HepG2 (cell line): ENCODE data around the gene SRF. TPM values are rescaled to one million over a fixed set of nuclear protein-coding genes. Genes with fewer than 3 reads are reported as not detected.

Source experiments
- ARHGAP35 ChIP-seq: sonication (generic); formaldehyde crosslinking; IDR thresholded peaks from 2 replicates; pipeline ENCODE4 v1.9.0; 2022; ENCODE audit warnings: mild to moderate bottlenecking, inconsistent platforms, moderate library complexity, missing genetic modification reagents, borderline replicate concordance
- HNRNPLL ChIP-seq: fragments of 200-400 bp; formaldehyde crosslinking; IDR thresholded peaks from 2 replicates; pipeline ENCODE4 v1.6.1; 2017; ENCODE audit warnings: mild to moderate bottlenecking, low read depth, low read length; ENCODE audit not compliant: poor library complexity, severe bottlenecking
- HOXA3 ChIP-seq: sonication (generic); formaldehyde crosslinking; IDR thresholded peaks from 2 replicates; pipeline ENCODE4 v1.5.0; 2020; ENCODE audit warnings: missing genetic modification reagents
- KAT7 ChIP-seq: IDR thresholded peaks from 2 replicates; pipeline ENCODE4 v1.6.1; 2018; ENCODE audit warnings: borderline replicate concordance, missing compliant biosample characterization
- MEIS1 ChIP-seq: sonication (generic); formaldehyde crosslinking; IDR thresholded peaks from 2 replicates; pipeline ENCODE4 v1.9.0; 2021; ENCODE audit warnings: mild to moderate bottlenecking, missing genetic modification reagents, moderate library complexity, borderline replicate concordance
- NR2C2 ChIP-seq: sonication (generic); formaldehyde crosslinking; IDR thresholded peaks from 2 replicates; pipeline ENCODE4 v1.4.0; 2020; ENCODE audit warnings: missing genetic modification reagents, mild to moderate bottlenecking, moderate library complexity, borderline replicate concordance
- NR2F1 ChIP-seq, 2 experiments: fragments of 450-650 bp in 1 of 2; formaldehyde crosslinking in 1 of 2; IDR thresholded peaks; 2 replicates each; pipeline versions ENCODE4 v1.5.0 to v1.6.1; 2016 to 2020; ENCODE audit warnings: mild to moderate bottlenecking in 1 of 2, missing compliant biosample characterization in 1 of 2, missing genetic modification reagents in 1 of 2, moderate library complexity in 1 of 2
- RFX5 ChIP-seq: IDR thresholded peaks from 2 replicates; pipeline ENCODE4 v1.6.1; 2011; ENCODE audit warnings: low read depth, low read length, improper control_type of control experiment
- SYNCRIP ChIP-seq: fragments of 200-400 bp; formaldehyde crosslinking; IDR thresholded peaks from 2 replicates; pipeline ENCODE4 v1.6.1; 2018; ENCODE audit warnings: mild to moderate bottlenecking, low read depth, low read length; ENCODE audit not compliant: insufficient read depth
- TRIM24 ChIP-seq: sonication (generic); formaldehyde crosslinking; IDR thresholded peaks from 2 replicates; pipeline ENCODE4 v1.8.0; 2022; ENCODE audit warnings: mild to moderate bottlenecking, missing genetic modification reagents
- ZBTB37 ChIP-seq: sonication (generic); formaldehyde crosslinking; IDR thresholded peaks from 2 replicates; pipeline ENCODE4 v1.4.0; 2020; ENCODE audit warnings: mild to moderate bottlenecking, missing genetic modification reagents
- ZKSCAN1 ChIP-seq: fragments of 150-350 bp; IDR thresholded peaks from 2 replicates; pipeline ENCODE4 v1.6.1; 2014; ENCODE audit warnings: low read length
- ZMYM2 ChIP-seq: sonication (generic); formaldehyde crosslinking; IDR thresholded peaks from 2 replicates; pipeline ENCODE4 v1.8.0; 2022; ENCODE audit warnings: mild to moderate bottlenecking, missing genetic modification reagents
- ZNF205 ChIP-seq: IDR thresholded peaks from 2 replicates; pipeline ENCODE4 v1.6.1; 2018; ENCODE audit warnings: missing biosample characterization, missing genetic modification reagents
- ZNF296 ChIP-seq: sonication (generic); formaldehyde crosslinking; conservative IDR thresholded peaks from 2 replicates; pipeline ENCODE4 v1.5.0; 2020; ENCODE audit warnings: mild to moderate bottlenecking, missing genetic modification reagents
- ZNF335 ChIP-seq: sonication (generic); formaldehyde crosslinking; IDR thresholded peaks from 2 replicates; pipeline ENCODE4 v1.4.0; 2020; ENCODE audit warnings: missing genetic modification reagents
- ZNF512 ChIP-seq: sonication (generic); formaldehyde crosslinking; IDR thresholded peaks from 2 replicates; pipeline ENCODE4 v1.4.0; 2020; ENCODE audit warnings: mild to moderate bottlenecking, missing genetic modification reagents
- ZNF670 ChIP-seq: sonication (generic); formaldehyde crosslinking; IDR thresholded peaks from 2 replicates; pipeline ENCODE4 v1.8.0; 2022; ENCODE audit warnings: mild to moderate bottlenecking, missing genetic modification reagents, borderline replicate concordance
- ZNF782 ChIP-seq: sonication (generic); formaldehyde crosslinking; IDR thresholded peaks from 2 replicates; pipeline ENCODE4 v1.4.0; 2020; ENCODE audit warnings: missing genetic modification reagents, mild to moderate bottlenecking, borderline replicate concordance
- ZSCAN21 ChIP-seq: sonication (generic); formaldehyde crosslinking; IDR thresholded peaks from 2 replicates; pipeline ENCODE4 v1.8.0; 2022; ENCODE audit warnings: mild to moderate bottlenecking, missing genetic modification reagents, moderate library complexity, borderline replicate concordance
- polyA plus RNA-seq, 8 experiments: library from polyadenylated mRNA; depleted of rRNA in 3 of 8; stranded (reverse) in 7 of 8; unstranded in 1 of 8; fragments of >200 nt; fragmentation: Illumina TruSeq in 4 of 8; extraction: Trizol in 4 of 8; gene quantifications; 2 replicates each; pipeline versions ENCODE4 v1.2.1 to v1.2.3, GENCODE V29; 2011 to 2016; ENCODE audit warnings: low read depth in 4 of 8, missing spikeins in 1 of 8, mixed read lengths in 1 of 8; ENCODE audit not compliant: insufficient read depth in 1 of 8
- total RNA-seq, 5 experiments: library from RNA; depleted of rRNA; stranded (reverse); fragments of >200 nt; fragmentation: Illumina TruSeq; extraction: Trizol; gene quantifications; 2 replicates each; pipeline ENCODE4 v1.2.3, GENCODE V29; 2016; ENCODE audit warnings: low read depth in 1 of 5
- TF ChIP-seq, protein P1 (sequence below): sonication (generic); formaldehyde crosslinking; IDR thresholded peaks from 2 replicates; pipeline ENCODE4 v1.9.0; 2021; ENCODE audit warnings: missing genetic modification reagents, mild to moderate bottlenecking, borderline replicate concordance
- TF ChIP-seq, protein P2 (sequence below): IDR thresholded peaks from 2 replicates; pipeline ENCODE4 v1.6.1; 2018; ENCODE audit warnings: missing genetic modification reagents, mild to moderate bottlenecking, missing compliant biosample characterization

Gene SRF
- total and polyA plus RNA-seq, 2 of the 13 experiments (the other 11 are each of a cell fraction or from before 2014, with no cell fraction given): 25.5 to 44.1 TPM

DNA sequence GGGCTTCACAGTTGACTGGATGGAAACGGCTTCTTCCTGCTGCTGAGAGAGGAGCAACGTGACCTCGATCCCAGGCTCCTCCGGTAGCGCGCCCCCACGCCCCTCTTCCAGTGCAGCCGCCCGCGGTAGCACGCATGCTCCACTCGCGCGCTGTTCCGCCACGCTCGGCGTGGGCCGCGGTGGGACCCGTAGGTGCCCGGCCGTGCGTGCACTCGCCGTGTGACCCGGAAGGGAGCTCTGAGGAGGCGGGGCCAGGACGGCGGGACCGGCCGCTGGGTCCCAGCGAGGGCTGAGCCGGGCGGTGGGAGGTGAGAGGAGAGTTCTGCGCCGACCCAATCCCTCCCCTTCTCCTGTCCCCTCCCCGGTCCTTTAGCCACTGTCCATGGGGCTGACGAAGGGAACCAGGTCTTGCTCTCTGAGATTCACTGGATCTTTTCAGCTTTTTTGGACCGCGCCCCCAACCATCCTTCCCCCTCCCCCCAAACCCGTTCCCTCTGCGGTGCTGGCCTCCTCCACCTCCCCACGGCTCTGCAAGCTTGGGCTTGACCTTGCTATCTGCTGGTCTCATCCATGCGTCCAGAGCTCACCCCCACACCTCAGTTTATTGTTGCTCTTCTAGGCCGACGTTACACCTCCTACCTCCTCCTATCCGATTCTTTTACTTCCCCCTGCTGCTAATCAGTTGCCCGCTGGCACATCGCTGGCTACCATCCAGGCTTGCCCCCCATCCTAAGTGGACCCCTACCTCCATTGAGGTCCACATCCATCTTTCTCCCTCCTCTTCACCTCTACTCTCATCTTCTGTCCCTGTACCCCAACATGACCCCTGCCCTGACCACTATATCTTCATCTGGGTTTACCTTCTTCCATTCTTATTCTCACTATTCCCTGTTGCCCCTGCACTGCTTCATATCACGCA, 11.1 kb downstream of the SRF start, which contains the start of gene CUL9 (continued):
- TF ChIP-seq ZMYM2 (no peak), NR2C2 (peak; percentile 98), HNRNPLL (peak; percentile 78), TRIM24 (CRISPR knock-in tag) (no peak), SYNCRIP (no peak), ZNF782 (CRISPR knock-in tag) (peak; percentile 56; the same call in 1 of the 2 replicates), ZNF296 (CRISPR knock-in tag) (peak; percentile 64; the same call in 1 of the 2 replicates), ZBTB37 (CRISPR knock-in tag) (no peak), ZKSCAN1 (no peak), ZNF335 (peak; percentile 82), ARHGAP35 (CRISPR knock-in tag) (peak; percentile 94), RFX5 (no peak), ZSCAN21 (CRISPR knock-in tag) (peak; percentile 87; the same call in 1 of the 2 replicates), NR2F1 (CRISPR knock-in tag; IDR thresholded peaks at IDR 0.05) (peak in 1 of 2 experiments; percentile 46; a peak in 1 of 4 replicates), KAT7 (CRISPR knock-in tag) (0 out of 2 replicates have a peak, but pooled peaks have one; percentile 86), MEIS1 (peak; percentile 84), HOXA3 (CRISPR knock-in tag) (peak; percentile 93), ZNF512 (CRISPR knock-in tag) (no peak), ZNF670 (peak; percentile 6; the same call in 1 of the 2 replicates), ZNF205 (peak; percentile 95)
- TF ChIP-seq, protein P1, sequence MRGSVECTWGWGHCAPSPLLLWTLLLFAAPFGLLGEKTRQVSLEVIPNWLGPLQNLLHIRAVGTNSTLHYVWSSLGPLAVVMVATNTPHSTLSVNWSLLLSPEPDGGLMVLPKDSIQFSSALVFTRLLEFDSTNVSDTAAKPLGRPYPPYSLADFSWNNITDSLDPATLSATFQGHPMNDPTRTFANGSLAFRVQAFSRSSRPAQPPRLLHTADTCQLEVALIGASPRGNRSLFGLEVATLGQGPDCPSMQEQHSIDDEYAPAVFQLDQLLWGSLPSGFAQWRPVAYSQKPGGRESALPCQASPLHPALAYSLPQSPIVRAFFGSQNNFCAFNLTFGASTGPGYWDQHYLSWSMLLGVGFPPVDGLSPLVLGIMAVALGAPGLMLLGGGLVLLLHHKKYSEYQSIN (CRISPR knock-in tag): 0 out of 2 replicates have a peak, but pooled peaks have one; percentile 50
- TF ChIP-seq, protein P2, sequence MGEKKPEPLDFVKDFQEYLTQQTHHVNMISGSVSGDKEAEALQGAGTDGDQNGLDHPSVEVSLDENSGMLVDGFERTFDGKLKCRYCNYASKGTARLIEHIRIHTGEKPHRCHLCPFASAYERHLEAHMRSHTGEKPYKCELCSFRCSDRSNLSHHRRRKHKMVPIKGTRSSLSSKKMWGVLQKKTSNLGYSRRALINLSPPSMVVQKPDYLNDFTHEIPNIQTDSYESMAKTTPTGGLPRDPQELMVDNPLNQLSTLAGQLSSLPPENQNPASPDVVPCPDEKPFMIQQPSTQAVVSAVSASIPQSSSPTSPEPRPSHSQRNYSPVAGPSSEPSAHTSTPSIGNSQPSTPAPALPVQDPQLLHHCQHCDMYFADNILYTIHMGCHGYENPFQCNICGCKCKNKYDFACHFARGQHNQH (CRISPR knock-in tag): peak; percentile 89
